HepG2 (cell line): ENCODE measurements around the gene HTR4. TPM values are rescaled to one million over a fixed set of nuclear protein-coding genes. Genes with fewer than 3 reads are reported as not detected.

Experiments used
- ATAC-seq: fragments of 200-7000 bp; cut with Tn5 transposase; 3 replicates; pipeline ENCODE4 v1.9.1; 2020; ENCODE audit warnings: mild to moderate bottlenecking, moderate library complexity
- BruUV-seq: library from RNA; stranded (reverse); fragments of 400-500 nt; replicated peaks from 2 replicates; lab custom pipeline; 2021; lab: Mats Ljungman, UMichigan
- CTCF ChIA-PET: fragments of 300-600 bp; formaldehyde crosslinking; extraction: SDS; loops from one replicate; lab custom pipeline; 2021; ENCODE audit warnings: low total read pairs, inconsistent platforms, low intra/inter-chr PET ratio; lab: Yijun Ruan, JAX
- POLR2A ChIA-PET: fragments of 350-600 bp; sonication (Branson Sonifier 250); formaldehyde crosslinking; loops from one replicate; lab custom pipeline; 2020; ENCODE audit warnings: antibody characterized with exemption, inconsistent platforms; lab: Yijun Ruan, JAX
- DNase-seq: peaks from one replicate; pipeline ENCODE4 v3.0.0-alpha.2; 2015; ENCODE audit warnings: low spot score
- FAIRE-seq: peaks from 3 replicates; lab custom pipeline; 2011; peaks lifted over from hg19 to GRCh38; lab: Jason Lieb, UNC
- H2AFZ ChIP-seq: one replicate; pipeline ENCODE4 v1.6.1; 2011; ENCODE audit warnings: low read length, inconsistent platforms
- H3K27ac ChIP-seq: fragments of 300-600 bp; 3 replicates; pipeline ENCODE4 v1.8.0; 2011; ENCODE audit warnings: mixed run types, mild to moderate bottlenecking, mixed read lengths, low read length, inconsistent platforms; ENCODE audit not compliant: insufficient read depth; ENCODE audit errors: extremely low read length
- H3K27me3 ChIP-seq, 2 experiments: fragments of 200-600 bp in 1 of 2; 2 replicates in 1 of 2; 3 replicates in 1 of 2; pipeline versions ENCODE4 v1.6.0 to v1.8.0; 2011; ENCODE audit warnings: low read length in 2 of 2, mild to moderate bottlenecking in 2 of 2, moderate library complexity in 2 of 2, inconsistent platforms in 1 of 2; ENCODE audit not compliant: insufficient read depth in 2 of 2, control insufficient read depth in 1 of 2
- H3K36me3 ChIP-seq, 2 experiments: fragments of 200-600 bp in 1 of 2; replicated peaks in 1 of 2; 2 replicates in 1 of 2; 3 replicates in 1 of 2; pipeline versions ENCODE4 v1.5.1 to v1.8.0; 2011; ENCODE audit warnings: low read length in 2 of 2, inconsistent platforms in 1 of 2; ENCODE audit not compliant: insufficient read depth in 2 of 2, control insufficient read depth in 1 of 2
- H3K4me1 ChIP-seq: 2 replicates; pipeline ENCODE4 v1.5.1; 2012; ENCODE audit warnings: low read length, inconsistent platforms; ENCODE audit not compliant: insufficient read depth
- H3K4me2 ChIP-seq: 2 replicates; pipeline ENCODE4 v1.6.0; 2011; ENCODE audit warnings: low read depth, low read length, inconsistent platforms
- H3K4me3 ChIP-seq, 3 experiments: fragments of 200-600 bp in 1 of 3; sonication (generic), shearing (Covaris generic) in 1 of 3; replicated peaks in 1 of 3; 2 replicates each; pipeline ENCODE4 v1.5.1; 2011 to 2016; ENCODE audit warnings: low read length in 3 of 3, inconsistent platforms in 2 of 3, low read depth in 2 of 3, mild to moderate bottlenecking in 2 of 3, control low read depth in 1 of 3, mixed read lengths in 1 of 3; ENCODE audit not compliant: insufficient read depth in 1 of 3
- H3K79me2 ChIP-seq: one replicate; pipeline ENCODE4 v1.6.1; 2011; ENCODE audit warnings: low read length, inconsistent platforms; ENCODE audit not compliant: insufficient read depth
- H3K9ac ChIP-seq: 2 replicates; pipeline ENCODE4 v1.6.0; 2011; ENCODE audit warnings: mild to moderate bottlenecking, low read depth, low read length, inconsistent platforms; ENCODE audit not compliant: insufficient read depth
- H3K9me3 ChIP-seq: 2 replicates; pipeline ENCODE4 v1.5.1; 2012; ENCODE audit warnings: mild to moderate bottlenecking, low read length
- H4K20me1 ChIP-seq: 2 replicates; pipeline ENCODE4 v1.6.0; 2011; ENCODE audit warnings: inconsistent platforms, mild to moderate bottlenecking, low read length, moderate library complexity; ENCODE audit not compliant: insufficient read depth
- ETV6 ChIP-seq: sonication (generic); formaldehyde crosslinking; conservative IDR thresholded peaks from 2 replicates; pipeline ENCODE4 v1.4.0; 2020; ENCODE audit warnings: missing genetic modification reagents
- HNF4A ChIP-seq: sonication (generic); formaldehyde crosslinking; IDR thresholded peaks from 2 replicates; pipeline ENCODE4 v1.4.0; 2020; ENCODE audit warnings: missing genetic modification reagents
- HNRNPK ChIP-seq: fragments of 200-400 bp; formaldehyde crosslinking; IDR thresholded peaks from 2 replicates; pipeline ENCODE4 v1.6.1; 2018; ENCODE audit warnings: low read length, low read depth, moderate library complexity, mild to moderate bottlenecking; ENCODE audit not compliant: poor library complexity, severe bottlenecking
- LCORL ChIP-seq, 2 experiments: fragments of 450-650 bp in 1 of 2; sonication (generic) in 1 of 2; formaldehyde crosslinking in 1 of 2; IDR thresholded peaks; 2 replicates each; pipeline versions ENCODE4 v1.5.0 to v1.6.1; 2017 to 2020; ENCODE audit warnings: antibody characterized with exemption in 1 of 2, missing genetic modification reagents in 1 of 2
- MAFK ChIP-seq, 2 experiments: IDR thresholded peaks in 1 of 2; conservative IDR thresholded peaks in 1 of 2; 2 replicates each; pipeline ENCODE4 v1.6.1; 2011; ENCODE audit warnings: improper control_type of control experiment in 2 of 2, low read length in 2 of 2
- NCOA2 ChIP-seq: sonication (generic); formaldehyde crosslinking; IDR thresholded peaks from 2 replicates; pipeline ENCODE4 v1.8.0; 2022; ENCODE audit warnings: inconsistent platforms
- NONO ChIP-seq, 2 experiments: fragments of 450-650 bp in 1 of 2; sonication (generic) in 1 of 2; formaldehyde crosslinking in 1 of 2; IDR thresholded peaks in 1 of 2; conservative IDR thresholded peaks in 1 of 2; 2 replicates each; pipeline versions ENCODE4 v1.6.1 to v1.8.0; 2017 to 2022; ENCODE audit warnings: mild to moderate bottlenecking in 1 of 2, missing genetic modification reagents in 1 of 2, moderate library complexity in 1 of 2
- NR2F1 ChIP-seq, 2 experiments: fragments of 450-650 bp in 1 of 2; formaldehyde crosslinking in 1 of 2; IDR thresholded peaks; 2 replicates each; pipeline versions ENCODE4 v1.5.0 to v1.6.1; 2016 to 2020; ENCODE audit warnings: mild to moderate bottlenecking in 1 of 2, missing compliant biosample characterization in 1 of 2, missing genetic modification reagents in 1 of 2, moderate library complexity in 1 of 2
- SP1 ChIP-seq, 2 experiments: fragments of 450-650 bp in 1 of 2; sonication (generic) in 1 of 2; formaldehyde crosslinking in 1 of 2; IDR thresholded peaks; 2 replicates each; pipeline versions ENCODE4 v1.4.0 to v1.6.1; 2016 to 2020; ENCODE audit warnings: missing genetic modification reagents in 1 of 2
- ZFP1 ChIP-seq: IDR thresholded peaks from 2 replicates; pipeline ENCODE4 v1.6.1; 2016
- ZNF530 ChIP-seq: sonication (generic); formaldehyde crosslinking; IDR thresholded peaks from 2 replicates; pipeline ENCODE4 v1.5.0; 2020; ENCODE audit warnings: low read depth, mild to moderate bottlenecking, missing genetic modification reagents
- ZNF598 ChIP-seq: sonication (generic); formaldehyde crosslinking; IDR thresholded peaks from 2 replicates; pipeline ENCODE4 v1.5.1; 2020; ENCODE audit warnings: mild to moderate bottlenecking, missing genetic modification reagents, borderline replicate concordance
- ZNF678 ChIP-seq: sonication (generic); formaldehyde crosslinking; IDR thresholded peaks from 2 replicates; pipeline ENCODE4 v1.4.0; 2020; ENCODE audit warnings: mild to moderate bottlenecking, missing genetic modification reagents
- WGBS: methylation state at CpG from one replicate; pipeline ENCODE4 v1.1.6; 2017; ENCODE audit warnings: low lambda C conversion rate; 5-methylcytosine and 5-hydroxymethylcytosine counted together
- in situ Hi-C: cut with HindIII; loops from 2 replicates; pipeline ENCODE4 v1.10.0; 2017; ENCODE audit warnings: low pct_unique_long_range_greater_than_20kb; ENCODE audit not compliant: extremely low pct_ligation_motif_present
- intact Hi-C: fragments of 100-400 bp; cut with micrococcal nuclease; formaldehyde crosslinking; loops from one replicate; pipeline ENCODE4 v1.10.0; 2022; ENCODE audit not compliant: unreplicated experiment
- polyA plus RNA-seq, 8 experiments: library from polyadenylated mRNA; depleted of rRNA in 3 of 8; stranded (reverse) in 7 of 8; unstranded in 1 of 8; fragments of >200 nt; fragmentation: Illumina TruSeq in 4 of 8; extraction: Trizol in 4 of 8; gene quantifications; 2 replicates each; pipeline versions ENCODE4 v1.2.1 to v1.2.3, GENCODE V29; 2011 to 2016; ENCODE audit warnings: low read depth in 4 of 8, missing spikeins in 1 of 8, mixed read lengths in 1 of 8; ENCODE audit not compliant: insufficient read depth in 1 of 8
- total RNA-seq, 5 experiments: library from RNA; depleted of rRNA; stranded (reverse); fragments of >200 nt; fragmentation: Illumina TruSeq; extraction: Trizol; gene quantifications; 2 replicates each; pipeline ENCODE4 v1.2.3, GENCODE V29; 2016; ENCODE audit warnings: low read depth in 1 of 5
- TF ChIP-seq, protein P1 (sequence below): sonication (generic); formaldehyde crosslinking; IDR thresholded peaks from 2 replicates; pipeline ENCODE4 v1.5.0; 2020; ENCODE audit warnings: missing genetic modification reagents
- TF ChIP-seq, protein P2 (sequence below): sonication (generic); formaldehyde crosslinking; conservative IDR thresholded peaks from 2 replicates; pipeline ENCODE4 v1.4.0; 2020; ENCODE audit warnings: mild to moderate bottlenecking, missing genetic modification reagents, moderate library complexity

The HTR4 gene
- total and polyA plus RNA-seq, 2 of the 13 experiments (the other 11 are each of a cell fraction or from before 2014, with no cell fraction given) = not detected

GRCh38 chr5:148492351-148492750 is 162.0 kb downstream of the HTR4 start:
- DNase-seq = no peak

GRCh38 chr5:148491793-148492184 is 162.5 kb downstream of the HTR4 start:
- Histone ChIP-seq H4K20me1 (no peaks in the 10 kb centered on the region), H3K4me1 (0 out of 2 replicates have a peak, but pooled peaks cover 11% of the 10 kb centered on the region), H3K9ac (no peak overlapping the region), H3K27ac (no peak overlapping the region), H3K9me3 (no peaks in the 10 kb centered on the region), H3K27me3 (no peaks in the 10 kb centered on the region), H3K4me3 (no peak overlapping the region), H3K36me3 (no peaks in the 10 kb centered on the region), H2AFZ (no peak overlapping the region), H3K79me2 (no peaks in the 10 kb centered on the region), H3K4me2 (no peak overlapping the region)
- 8% methylated on average over 6 of the region's 6 CpGs for WGBS
- FAIRE-seq (no peak), DNase-seq (peak; percentile 42), ATAC-seq (peak; percentile 92)
- no TSS peak for BruUV-seq
- intact Hi-C loops (no loop called here), in situ Hi-C loops (no loop called here)
- ChIA-PET CTCF (no interaction called here), POLR2A (no interaction called here)
- no peak for TF ChIP-seq NR2F1 (CRISPR knock-in tag; IDR thresholded peaks at IDR 0.05)
- TF ChIP-seq NCOA2 (CRISPR knock-in tag) = peak; percentile 45; the same call in 1 of the 2 replicates
- TF ChIP-seq LCORL (IDR thresholded peaks at IDR 0.05) = no peak
- no peak for TF ChIP-seq LCORL (CRISPR knock-in tag; IDR thresholded peaks at IDR 0.05)
- TF ChIP-seq, protein P1, sequence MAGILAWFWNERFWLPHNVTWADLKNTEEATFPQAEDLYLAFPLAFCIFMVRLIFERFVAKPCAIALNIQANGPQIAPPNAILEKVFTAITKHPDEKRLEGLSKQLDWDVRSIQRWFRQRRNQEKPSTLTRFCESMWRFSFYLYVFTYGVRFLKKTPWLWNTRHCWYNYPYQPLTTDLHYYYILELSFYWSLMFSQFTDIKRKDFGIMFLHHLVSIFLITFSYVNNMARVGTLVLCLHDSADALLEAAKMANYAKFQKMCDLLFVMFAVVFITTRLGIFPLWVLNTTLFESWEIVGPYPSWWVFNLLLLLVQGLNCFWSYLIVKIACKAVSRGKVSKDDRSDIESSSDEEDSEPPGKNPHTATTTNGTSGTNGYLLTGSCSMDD (CRISPR knock-in tag) = no peak
- TF ChIP-seq HNRNPK = no peak
- TF ChIP-seq ZNF530 (CRISPR knock-in tag) = no peak
- TF ChIP-seq ETV6 (CRISPR knock-in tag) = no peak
- TF ChIP-seq SP1 (IDR thresholded peaks at IDR 0.05) = no peak
- no peak for TF ChIP-seq SP1 (CRISPR knock-in tag; IDR thresholded peaks at IDR 0.05)
- TF ChIP-seq, protein P2, sequence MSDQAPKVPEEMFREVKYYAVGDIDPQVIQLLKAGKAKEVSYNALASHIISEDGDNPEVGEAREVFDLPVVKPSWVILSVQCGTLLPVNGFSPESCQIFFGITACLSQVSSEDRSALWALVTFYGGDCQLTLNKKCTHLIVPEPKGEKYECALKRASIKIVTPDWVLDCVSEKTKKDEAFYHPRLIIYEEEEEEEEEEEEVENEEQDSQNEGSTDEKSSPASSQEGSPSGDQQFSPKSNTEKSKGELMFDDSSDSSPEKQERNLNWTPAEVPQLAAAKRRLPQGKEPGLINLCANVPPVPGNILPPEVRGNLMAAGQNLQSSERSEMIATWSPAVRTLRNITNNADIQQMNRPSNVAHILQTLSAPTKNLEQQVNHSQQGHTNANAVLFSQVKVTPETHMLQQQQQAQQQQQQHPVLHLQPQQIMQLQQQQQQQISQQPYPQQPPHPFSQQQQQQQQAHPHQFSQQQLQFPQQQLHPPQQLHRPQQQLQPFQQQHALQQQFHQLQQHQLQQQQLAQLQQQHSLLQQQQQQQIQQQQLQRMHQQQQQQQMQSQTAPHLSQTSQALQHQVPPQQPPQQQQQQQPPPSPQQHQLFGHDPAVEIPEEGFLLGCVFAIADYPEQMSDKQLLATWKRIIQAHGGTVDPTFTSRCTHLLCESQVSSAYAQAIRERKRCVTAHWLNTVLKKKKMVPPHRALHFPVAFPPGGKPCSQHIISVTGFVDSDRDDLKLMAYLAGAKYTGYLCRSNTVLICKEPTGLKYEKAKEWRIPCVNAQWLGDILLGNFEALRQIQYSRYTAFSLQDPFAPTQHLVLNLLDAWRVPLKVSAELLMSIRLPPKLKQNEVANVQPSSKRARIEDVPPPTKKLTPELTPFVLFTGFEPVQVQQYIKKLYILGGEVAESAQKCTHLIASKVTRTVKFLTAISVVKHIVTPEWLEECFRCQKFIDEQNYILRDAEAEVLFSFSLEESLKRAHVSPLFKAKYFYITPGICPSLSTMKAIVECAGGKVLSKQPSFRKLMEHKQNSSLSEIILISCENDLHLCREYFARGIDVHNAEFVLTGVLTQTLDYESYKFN (CRISPR knock-in tag) = 0 out of 2 replicates have a peak, but pooled peaks have one; percentile 10
- no peak for TF ChIP-seq NONO (IDR thresholded peaks at IDR 0.05)
- TF ChIP-seq NONO (CRISPR knock-in tag; conservative IDR thresholded peaks at IDR 0.05) = no peak
- TF ChIP-seq ZNF598 (CRISPR knock-in tag) = no peak
- TF ChIP-seq ZFP1 (CRISPR knock-in tag) = no peak
- no peak for TF ChIP-seq ZNF678 (CRISPR knock-in tag)
- peak; percentile 40; the same call in 1 of the 2 replicates for TF ChIP-seq HNF4A

More at GRCh38 chr5:148492351-148492750, 162.0 kb downstream of the HTR4 start:
- CTCF ChIA-PET = no interaction called here
- Histone ChIP-seq H3K79me2 (no peaks in the 10 kb centered on the region), H3K27ac (no peak overlapping the region), H4K20me1 (no peaks in the 10 kb centered on the region), H3K27me3 (no peaks in the 10 kb centered on the region), H3K4me3 (no peak overlapping the region), H3K4me2 (no peak overlapping the region), H3K9ac (no peak overlapping the region), H3K4me1 (0 out of 2 replicates have a peak, but pooled peaks cover 11% of the 10 kb centered on the region), H3K9me3 (no peaks in the 10 kb centered on the region), H2AFZ (no peak overlapping the region), H3K36me3 (no peaks in the 10 kb centered on the region)
- BruUV-seq = no TSS peak
- TF ChIP-seq MAFK (conservative IDR thresholded peaks at IDR 0.05 in 1 of 2, IDR thresholded peaks at IDR 0.05 in 1 of 2; ENCODE audit: low read length in 2 of 2) = no peak
- 0% methylated on average over 1 of the region's 1 CpG for WGBS
- ATAC-seq (no peak), FAIRE-seq (no peak)
- POLR2A ChIA-PET = no interaction called here
- in situ Hi-C loops (no loop called here), intact Hi-C loops (no loop called here)
